OCI-LY3 (cell line): ENCODE results near the gene ARHGAP24.
"Not testable (repeated sequence)": the region's sequence is repeated elsewhere in the genome, so short reads cannot be mapped to it uniquely, and the experiment has no call there.

Experiments used
- H2AFZ ChIP-seq: fragments of 200-600, 300-600 bp; shearing (Covaris generic); 2 replicates; pipeline ENCODE4 v1.6.0; 2014; ENCODE audit warnings: antibody characterized with exemption, low read depth, low read length
- H3K27ac ChIP-seq: fragments of 200-600, 300-600 bp; sonication (generic); 2 replicates; pipeline ENCODE4 v1.5.1; 2014; ENCODE audit warnings: mild to moderate bottlenecking, low read length, moderate library complexity, mixed read lengths
- H3K27me3 ChIP-seq: fragments of 200-600, 300-600 bp; sonication (generic); 2 replicates; pipeline ENCODE4 v1.6.1; 2014; ENCODE audit warnings: low read depth, low read length, mixed read lengths
- H3K36me3 ChIP-seq: fragments of 200-600, 300-600 bp; sonication (generic); replicated peaks from 2 replicates; pipeline ENCODE3; 2014; ENCODE audit warnings: low read depth, low read length, mixed read lengths
- H3K4me1 ChIP-seq: fragments of 300-600, 200-600 bp; sonication (generic); 2 replicates; pipeline ENCODE4 v1.6.1; 2014; ENCODE audit warnings: low read length, mixed read lengths
- H3K4me2 ChIP-seq: fragments of 200-600, 300-600 bp; sonication (generic); 2 replicates; pipeline ENCODE4 v1.6.1; 2014; ENCODE audit warnings: low read length, mixed read lengths
- H3K4me3 ChIP-seq: fragments of 300-600, 200-600 bp; sonication (generic); 2 replicates; pipeline ENCODE4 v1.5.1; 2014; ENCODE audit warnings: antibody characterized with exemption, mild to moderate bottlenecking, low read length, moderate library complexity
- H3K79me2 ChIP-seq: fragments of 300-600, 200-600 bp; shearing (Covaris generic); 2 replicates; pipeline ENCODE4 v1.6.1; 2014; ENCODE audit warnings: mild to moderate bottlenecking, low read length, mixed read lengths
- H3K9ac ChIP-seq: fragments of 300-600, 200-600 bp; shearing (Covaris generic); 2 replicates; pipeline ENCODE4 v1.6.0; 2014; ENCODE audit warnings: mild to moderate bottlenecking, low read length, moderate library complexity
- H3K9me3 ChIP-seq: fragments of 200-600, 300-600 bp; shearing (Covaris generic); 2 replicates; pipeline ENCODE4 v1.6.1; 2014; ENCODE audit warnings: low read length, mixed read lengths; ENCODE audit not compliant: insufficient read depth
- H4K20me1 ChIP-seq: fragments of 200-600, 300-600 bp; sonication (generic); 2 replicates; pipeline ENCODE4 v1.6.1; 2016; ENCODE audit warnings: low read length, mixed read lengths; ENCODE audit not compliant: insufficient read depth
- EZH2phosphoT487 ChIP-seq: fragments of 200-600 bp; shearing (Covaris generic); IDR thresholded peaks from 2 replicates; pipeline ENCODE4 v1.6.1; 2018; ENCODE audit warnings: antibody characterized with exemption, mixed run types, low read depth
- TF ChIP-seq, protein P1 (sequence below): fragments of 200-600, 300-600 bp; sonication (generic); IDR thresholded peaks from 2 replicates; pipeline ENCODE4 v1.5.1; 2014; ENCODE audit warnings: antibody characterized with exemption, low read length, low read depth

The ARHGAP24 gene

DNA sequence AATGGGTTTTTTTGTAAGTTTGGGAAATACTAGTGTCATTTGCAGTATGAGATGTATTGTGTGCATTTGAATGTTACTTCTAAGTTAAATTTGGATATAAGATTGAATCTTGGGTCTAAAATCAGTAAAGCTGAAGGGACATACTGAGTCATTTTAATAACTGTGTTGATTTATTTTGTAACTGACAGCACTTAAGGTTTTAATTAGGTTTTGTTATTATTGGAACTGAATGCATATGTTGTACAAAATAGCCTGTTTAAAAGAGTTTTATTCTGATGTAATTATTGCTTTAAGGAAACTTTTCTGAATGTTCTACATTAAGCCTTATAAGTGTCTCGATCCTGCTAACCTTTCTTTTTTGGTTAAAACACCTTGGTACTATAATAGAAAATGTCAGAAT lies 488.3 kb downstream of the ARHGAP24 start:
- Histone ChIP-seq H3K4me3 (no peak overlapping the region), H3K79me2 (no peaks in the 10 kb centered on the region), H2AFZ (no peak overlapping the region), H3K27me3 (no peaks in the 10 kb centered on the region), H3K4me1 (peaks cover 21% of the 10 kb centered on the region), H3K4me2 (no peak overlapping the region), H3K9me3 (no peaks in the 10 kb centered on the region), H3K27ac (no peak overlapping the region), H3K9ac (no peak overlapping the region), H4K20me1 (0 out of 2 replicates have a peak, but pooled peaks cover 3% of the 10 kb centered on the region), H3K36me3 (no peaks in the 10 kb centered on the region)
- no peak for TF ChIP-seq EZH2phosphoT487
- TF ChIP-seq, protein P1, sequence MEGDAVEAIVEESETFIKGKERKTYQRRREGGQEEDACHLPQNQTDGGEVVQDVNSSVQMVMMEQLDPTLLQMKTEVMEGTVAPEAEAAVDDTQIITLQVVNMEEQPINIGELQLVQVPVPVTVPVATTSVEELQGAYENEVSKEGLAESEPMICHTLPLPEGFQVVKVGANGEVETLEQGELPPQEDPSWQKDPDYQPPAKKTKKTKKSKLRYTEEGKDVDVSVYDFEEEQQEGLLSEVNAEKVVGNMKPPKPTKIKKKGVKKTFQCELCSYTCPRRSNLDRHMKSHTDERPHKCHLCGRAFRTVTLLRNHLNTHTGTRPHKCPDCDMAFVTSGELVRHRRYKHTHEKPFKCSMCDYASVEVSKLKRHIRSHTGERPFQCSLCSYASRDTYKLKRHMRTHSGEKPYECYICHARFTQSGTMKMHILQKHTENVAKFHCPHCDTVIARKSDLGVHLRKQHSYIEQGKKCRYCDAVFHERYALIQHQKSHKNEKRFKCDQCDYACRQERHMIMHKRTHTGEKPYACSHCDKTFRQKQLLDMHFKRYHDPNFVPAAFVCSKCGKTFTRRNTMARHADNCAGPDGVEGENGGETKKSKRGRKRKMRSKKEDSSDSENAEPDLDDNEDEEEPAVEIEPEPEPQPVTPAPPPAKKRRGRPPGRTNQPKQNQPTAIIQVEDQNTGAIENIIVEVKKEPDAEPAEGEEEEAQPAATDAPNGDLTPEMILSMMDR = no peak

DNA sequence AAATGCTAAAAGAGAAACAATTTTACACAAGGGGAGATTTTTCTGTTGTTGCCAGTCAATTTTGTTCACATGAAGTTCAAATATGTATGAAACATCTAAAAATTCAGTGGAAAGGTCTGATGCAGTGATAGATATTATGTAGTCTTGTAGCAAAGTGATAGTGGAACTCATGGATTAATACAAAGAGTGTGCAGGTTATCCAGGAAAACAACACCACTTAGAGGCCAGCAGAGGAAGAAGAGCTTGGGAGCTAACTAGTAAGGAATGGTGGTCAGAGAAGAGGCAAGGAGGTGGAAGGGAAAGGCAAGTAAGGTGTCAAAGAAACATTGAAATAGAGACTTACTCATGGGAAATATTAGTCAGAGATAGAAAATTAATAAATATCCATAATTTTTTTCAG lies 489.3 kb downstream of the ARHGAP24 start:
- TF ChIP-seq, protein P1 = no peak
- no peak for TF ChIP-seq EZH2phosphoT487
- Histone ChIP-seq H3K4me3 (no peak overlapping the region), H3K4me1 (peaks cover 27% of the 10 kb centered on the region), H3K27me3 (no peaks in the 10 kb centered on the region), H4K20me1 (0 out of 2 replicates have a peak, but pooled peaks cover 1% of the 10 kb centered on the region), H3K27ac (no peak overlapping the region), H3K9me3 (no peaks in the 10 kb centered on the region), H3K79me2 (no peaks in the 10 kb centered on the region), H3K9ac (no peak overlapping the region), H3K4me2 (no peak overlapping the region), H2AFZ (no peak overlapping the region), H3K36me3 (no peaks in the 10 kb centered on the region)

DNA sequence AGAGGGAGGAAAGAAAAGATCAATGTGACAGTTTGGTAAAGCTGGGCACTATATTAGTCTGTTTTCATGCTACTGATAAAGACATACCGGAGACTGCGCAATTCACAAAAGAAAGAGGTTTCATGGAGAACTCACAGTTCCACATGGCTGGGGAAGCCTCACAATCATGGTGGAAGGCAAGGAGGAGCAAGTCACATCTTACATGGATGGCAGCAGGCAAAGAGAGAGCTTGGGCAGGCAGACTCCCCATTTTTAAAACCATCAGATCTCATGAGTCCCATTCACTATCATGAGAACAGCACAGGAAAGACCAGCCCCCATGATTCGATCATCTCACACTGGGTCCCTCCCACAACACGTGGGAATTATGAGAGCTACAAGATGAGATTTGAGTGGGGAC lies 490.1 kb downstream of the ARHGAP24 start:
- not testable (repeated sequence) for H3K9ac ChIP-seq, H3K27me3 ChIP-seq, H3K27ac ChIP-seq, H3K4me2 ChIP-seq, H3K36me3 ChIP-seq, H3K79me2 ChIP-seq, H3K4me3 ChIP-seq, H4K20me1 ChIP-seq, H3K9me3 ChIP-seq, H2AFZ ChIP-seq
- peaks cover 27% of the 10 kb centered on the region for H3K4me1 ChIP-seq

DNA sequence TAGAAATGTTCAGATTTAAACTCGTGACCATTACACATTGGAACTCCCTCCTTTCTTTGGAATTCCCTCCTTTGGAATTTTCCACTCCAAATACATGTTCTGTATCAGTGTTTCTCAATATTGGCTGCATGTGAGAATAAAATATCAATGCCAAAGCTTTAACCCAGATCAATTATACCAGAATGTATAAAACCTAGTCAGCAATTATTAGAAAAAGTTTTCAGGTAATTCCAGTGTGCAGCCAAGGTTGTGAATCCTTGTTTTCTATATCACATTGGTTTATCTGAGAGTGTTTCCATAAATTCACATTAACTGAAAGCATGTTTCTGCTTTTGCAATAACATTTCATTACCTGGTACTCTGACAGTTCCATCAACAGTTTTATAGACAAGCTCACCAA lies 490.6 kb downstream of the ARHGAP24 start:
- Histone ChIP-seq H4K20me1 (no peaks in the 10 kb centered on the region), H2AFZ (no peak overlapping the region), H3K79me2 (no peaks in the 10 kb centered on the region), H3K4me3 (no peak overlapping the region), H3K27me3 (no peaks in the 10 kb centered on the region), H3K27ac (no peak overlapping the region), H3K4me2 (no peak overlapping the region), H3K9ac (no peak overlapping the region), H3K4me1 (peaks cover 27% of the 10 kb centered on the region), H3K9me3 (no peaks in the 10 kb centered on the region), H3K36me3 (no peaks in the 10 kb centered on the region)
- TF ChIP-seq EZH2phosphoT487 = no peak

DNA sequence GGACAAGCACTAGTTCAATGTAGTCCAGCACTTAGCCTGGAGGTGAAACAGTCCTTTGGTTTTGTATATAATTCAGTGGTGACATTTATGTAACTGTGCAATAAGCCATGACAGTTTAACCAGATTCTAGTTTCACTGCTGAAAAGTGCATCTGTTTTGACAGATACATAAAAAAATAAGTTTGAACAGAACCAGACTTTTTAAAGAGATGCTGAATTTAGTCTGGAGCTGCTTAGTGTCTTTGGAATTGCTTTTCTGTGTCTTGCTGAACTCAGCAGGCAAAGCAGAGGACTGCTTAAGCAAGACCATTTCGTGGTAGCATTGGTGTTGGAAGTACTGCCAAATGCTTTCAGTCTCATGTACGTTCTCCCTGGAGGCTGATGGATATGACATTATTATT lies 491.4 kb downstream of the ARHGAP24 start:
- no peak overlapping the region for H3K9ac ChIP-seq
- H2AFZ ChIP-seq = no peak overlapping the region
- no peak overlapping the region for H3K4me2 ChIP-seq

More for the DNA sequence above, 491.4 kb downstream of the ARHGAP24 start:
- no peak overlapping the region for H3K4me3 ChIP-seq
- no peaks in the 10 kb centered on the region for H3K36me3 ChIP-seq
- H3K27me3 ChIP-seq = no peaks in the 10 kb centered on the region
- no peaks in the 10 kb centered on the region for H3K9me3 ChIP-seq
- no peak for TF ChIP-seq EZH2phosphoT487
- TF ChIP-seq, protein P1 = no peak
- H3K4me1 ChIP-seq = peaks cover 27% of the 10 kb centered on the region
- H3K27ac ChIP-seq = no peak overlapping the region
- H4K20me1 ChIP-seq = no peaks in the 10 kb centered on the region
- H3K79me2 ChIP-seq = no peaks in the 10 kb centered on the region
